ENCODE results near the gene EFHD2.

The EFHD2 gene

GRCh38 chr1:15444468-15445389, 35.0 kb downstream of the EFHD2 start:
- DNase-seq (ENCODE audit: low read depth): no peak
- no peak for TF ChIP-seq POLR2A (IDR thresholded peaks at IDR 0.05; ENCODE audit: extremely low read depth, insufficient read length)
- no peak for TF ChIP-seq CTCF (IDR thresholded peaks at IDR 0.05; ENCODE audit: low read depth, low read length)
- no peak for TF ChIP-seq MYC (IDR thresholded peaks at IDR 0.05; ENCODE audit: low read depth, low read length)
- no peak for TF ChIP-seq MAX (IDR thresholded peaks at IDR 0.05; ENCODE audit: low read depth, low read length)
- no peak overlapping the region for H3K4me3 ChIP-seq (ENCODE audit: low read depth, low read length)

- peak; percentile 54 for DNase-seq (ENCODE audit: low read depth)
- TF ChIP-seq CTCF (IDR thresholded peaks at IDR 0.05; ENCODE audit: low read depth, low read length) (no peak), MYC (IDR thresholded peaks at IDR 0.05; ENCODE audit: low read depth, low read length) (no peak), MAX (IDR thresholded peaks at IDR 0.05; ENCODE audit: low read depth, low read length) (no peak), POLR2A (IDR thresholded peaks at IDR 0.05; ENCODE audit: extremely low read depth, insufficient read length) (no peak)
- H3K4me3 ChIP-seq (ENCODE audit: low read depth, low read length): no peak overlapping the region
Observed at GRCh38 chr1:15445390-15446122, 35.9 kb downstream of the EFHD2 start.

GRCh38 chr1:15446212-15446611, 36.5 kb downstream of the EFHD2 start:
- DNase-seq (ENCODE audit: low read depth): no peak
- no peak overlapping the region for H3K4me3 ChIP-seq (ENCODE audit: low read depth, low read length)
- TF ChIP-seq CTCF (IDR thresholded peaks at IDR 0.05; ENCODE audit: low read depth, low read length) (no peak), MYC (IDR thresholded peaks at IDR 0.05; ENCODE audit: low read depth, low read length) (no peak), POLR2A (IDR thresholded peaks at IDR 0.05; ENCODE audit: extremely low read depth, insufficient read length) (no peak), MAX (IDR thresholded peaks at IDR 0.05; ENCODE audit: low read depth, low read length) (no peak)

- no peak for DNase-seq (ENCODE audit: low read depth)
- TF ChIP-seq POLR2A (IDR thresholded peaks at IDR 0.05; ENCODE audit: extremely low read depth, insufficient read length) (no peak), MAX (IDR thresholded peaks at IDR 0.05; ENCODE audit: low read depth, low read length) (no peak), MYC (IDR thresholded peaks at IDR 0.05; ENCODE audit: low read depth, low read length) (no peak), CTCF (IDR thresholded peaks at IDR 0.05; ENCODE audit: low read depth, low read length) (no peak)
- H3K4me3 ChIP-seq (ENCODE audit: low read depth, low read length): no peak overlapping the region
Observed at GRCh38 chr1:15448877-15449462, 39.3 kb downstream of the EFHD2 start.

- DNase-seq (ENCODE audit: low read depth): no peak
- H3K4me3 ChIP-seq (ENCODE audit: low read depth, low read length): no peak overlapping the region
- TF ChIP-seq POLR2A (IDR thresholded peaks at IDR 0.05; ENCODE audit: extremely low read depth, insufficient read length) (no peak), MAX (IDR thresholded peaks at IDR 0.05; ENCODE audit: low read depth, low read length) (no peak), MYC (IDR thresholded peaks at IDR 0.05; ENCODE audit: low read depth, low read length) (no peak), CTCF (IDR thresholded peaks at IDR 0.05; ENCODE audit: low read depth, low read length) (no peak)
Observed at GRCh38 chr1:15449567-15449966, 39.9 kb downstream of the EFHD2 start.
